Cardiac fibroblast (primary cell): ENCODE measurements around the gene HSP90B1.
A peak's percentile ranks its signal among the peaks of the same experiment; 100 is the strongest.

Experiments
- DNase-seq, 2 donors: peaks; one replicate each; pipeline versions ENCODE4 v3.0.0 to v3.0.0-alpha.2; 2010; ENCODE audit warnings: low read depth in 2 of 2
- H3K4me3 ChIP-seq, 2 donors: replicated peaks in 1 of 2; 1 replicate in 1 of 2; 2 replicates in 1 of 2; pipeline ENCODE4 v1.5.1; 2011; ENCODE audit warnings: low read depth in 2 of 2, low read length in 2 of 2, mild to moderate bottlenecking in 2 of 2, moderate library complexity in 1 of 2
- TF ChIP-seq, protein P1 (sequence below): IDR thresholded peaks from one replicate; pipeline ENCODE4 v1.5.1; 2011; ENCODE audit warnings: low read depth, mild to moderate bottlenecking, low read length, inconsistent platforms

The HSP90B1 gene

DNA sequence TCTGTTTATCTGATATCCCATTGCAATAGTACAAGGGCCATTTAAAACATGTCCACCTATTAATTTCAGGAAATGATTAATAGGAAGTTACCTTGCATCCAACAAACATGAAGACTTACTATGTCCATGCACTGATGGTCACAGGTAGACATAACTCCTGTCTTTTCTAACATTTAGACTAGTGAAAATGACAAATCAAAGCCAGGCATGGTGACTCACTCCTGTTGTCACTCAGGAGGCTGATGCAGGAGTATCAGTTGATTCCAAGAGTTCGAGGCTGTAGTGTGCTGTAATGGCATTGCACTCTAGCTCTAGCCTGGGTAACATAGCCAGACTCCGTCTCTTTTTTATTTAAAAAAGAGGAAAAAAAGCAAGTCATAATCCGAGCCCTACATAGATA lies 14.8 kb downstream of the HSP90B1 start:
- TF ChIP-seq, protein P1, sequence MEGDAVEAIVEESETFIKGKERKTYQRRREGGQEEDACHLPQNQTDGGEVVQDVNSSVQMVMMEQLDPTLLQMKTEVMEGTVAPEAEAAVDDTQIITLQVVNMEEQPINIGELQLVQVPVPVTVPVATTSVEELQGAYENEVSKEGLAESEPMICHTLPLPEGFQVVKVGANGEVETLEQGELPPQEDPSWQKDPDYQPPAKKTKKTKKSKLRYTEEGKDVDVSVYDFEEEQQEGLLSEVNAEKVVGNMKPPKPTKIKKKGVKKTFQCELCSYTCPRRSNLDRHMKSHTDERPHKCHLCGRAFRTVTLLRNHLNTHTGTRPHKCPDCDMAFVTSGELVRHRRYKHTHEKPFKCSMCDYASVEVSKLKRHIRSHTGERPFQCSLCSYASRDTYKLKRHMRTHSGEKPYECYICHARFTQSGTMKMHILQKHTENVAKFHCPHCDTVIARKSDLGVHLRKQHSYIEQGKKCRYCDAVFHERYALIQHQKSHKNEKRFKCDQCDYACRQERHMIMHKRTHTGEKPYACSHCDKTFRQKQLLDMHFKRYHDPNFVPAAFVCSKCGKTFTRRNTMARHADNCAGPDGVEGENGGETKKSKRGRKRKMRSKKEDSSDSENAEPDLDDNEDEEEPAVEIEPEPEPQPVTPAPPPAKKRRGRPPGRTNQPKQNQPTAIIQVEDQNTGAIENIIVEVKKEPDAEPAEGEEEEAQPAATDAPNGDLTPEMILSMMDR = no peak
- no peak for DNase-seq
- no peak overlapping the region for H3K4me3 ChIP-seq

DNA sequence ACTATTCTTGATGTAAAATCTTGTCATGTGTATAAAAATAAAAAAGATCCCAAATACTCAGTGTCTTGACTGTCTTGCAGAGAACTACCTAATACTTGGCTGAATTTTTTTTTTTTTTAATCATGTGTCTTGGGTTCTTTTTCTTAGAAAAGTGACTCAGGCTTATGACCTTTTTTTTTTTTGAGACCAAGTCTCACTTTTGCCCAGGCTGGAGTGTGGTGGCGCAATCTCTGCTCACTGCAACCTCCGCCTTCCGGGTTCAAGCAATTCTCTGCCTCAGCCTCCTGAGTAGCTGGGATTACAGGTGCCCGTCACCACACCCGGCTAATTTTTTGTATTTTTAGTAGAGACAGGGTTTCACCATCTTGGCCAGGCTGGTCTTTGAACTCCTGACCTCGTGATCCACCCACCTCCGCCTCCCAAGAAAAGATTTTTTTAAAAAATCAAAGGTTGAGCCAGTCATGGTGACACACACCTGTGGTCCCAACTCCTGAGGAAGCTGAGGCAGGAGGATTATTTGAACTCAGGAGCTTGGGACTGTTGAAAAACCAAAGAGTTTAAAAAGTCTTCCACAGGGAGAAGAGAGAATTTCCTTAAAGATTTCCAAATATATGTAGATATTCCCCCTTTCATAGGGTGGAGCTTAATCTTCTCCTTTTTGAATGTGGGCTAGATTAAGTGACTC lies 17.8 kb downstream of the HSP90B1 start:
- no peak for DNase-seq
- TF ChIP-seq, protein P1 = no peak
- no peak overlapping the region for H3K4me3 ChIP-seq

GRCh38 chr12:103948746-103949406 lies 18.7 kb downstream of the HSP90B1 start:
- TF ChIP-seq, protein P1 = no peak
- no peak for DNase-seq
- H3K4me3 ChIP-seq = no peak overlapping the region

GRCh38 chr12:103952497-103952896 lies 22.3 kb downstream of the HSP90B1 start:
- H3K4me3 ChIP-seq = no peak overlapping the region
- DNase-seq = no peak
- TF ChIP-seq, protein P1 = no peak

DNA sequence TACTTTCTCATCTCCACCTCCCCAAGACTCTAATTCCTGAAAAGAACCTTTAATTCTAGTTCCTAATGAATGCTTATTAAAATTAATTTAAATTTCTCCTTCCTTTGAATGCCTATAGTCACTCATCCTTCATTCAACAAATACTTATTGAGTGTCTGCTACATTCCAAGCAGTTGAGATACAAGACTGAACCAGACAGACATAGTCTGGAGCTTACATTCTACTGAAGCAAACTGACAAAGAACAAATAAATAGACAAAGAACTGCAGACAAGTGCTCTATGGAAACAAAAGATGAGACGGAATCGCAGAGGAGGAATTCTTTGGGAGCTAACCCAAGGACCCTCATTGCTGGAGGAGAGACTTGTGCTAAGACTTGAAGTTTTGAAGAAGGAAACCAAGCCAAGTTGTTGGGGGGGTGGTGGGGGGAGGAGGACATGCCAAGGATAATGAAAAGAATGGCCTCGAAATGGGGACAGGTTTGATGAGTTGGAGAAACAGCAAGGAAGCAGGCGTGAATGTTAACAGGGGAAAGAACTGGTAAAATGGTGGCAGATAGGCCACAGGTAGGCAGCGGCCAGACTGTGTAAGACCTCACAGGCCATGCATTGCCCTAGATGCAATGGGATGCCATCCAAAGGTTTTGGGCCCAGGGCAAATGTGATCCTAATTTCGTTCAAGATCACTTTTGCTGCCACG lies 25.8 kb downstream of the HSP90B1 start:
- H3K4me3 ChIP-seq = peak overlapping the region; percentile 79 to 84
- TF ChIP-seq, protein P1 = no peak
- DNase-seq = peak in 1 of 2 donors; percentile 32

DNA sequence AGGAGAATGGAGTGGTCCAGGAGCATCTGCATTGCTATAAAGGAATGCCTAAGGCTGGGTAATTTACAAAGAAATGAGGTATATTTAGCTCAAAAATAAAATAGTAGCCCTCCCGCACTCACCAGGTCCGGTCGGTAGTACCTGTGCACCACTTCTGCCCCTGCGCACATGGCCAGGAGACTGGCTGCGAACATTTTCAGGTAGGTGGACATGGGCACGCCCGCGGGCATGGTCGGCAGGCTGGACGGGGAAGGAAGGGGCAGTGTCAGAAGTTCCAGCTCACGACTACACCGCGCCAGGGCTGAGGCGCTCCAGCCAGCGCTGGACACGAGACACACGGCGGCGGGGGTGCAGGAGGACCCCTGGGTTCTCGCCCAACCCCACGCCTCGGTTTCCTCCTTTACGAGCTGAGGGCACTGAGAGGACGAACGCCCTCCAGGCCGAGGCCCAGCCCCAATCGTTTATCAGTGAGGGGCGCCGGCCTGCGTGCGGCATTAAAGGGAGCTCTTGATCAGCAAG lies 26.4 kb downstream of the HSP90B1 start:
- DNase-seq = no peak
- TF ChIP-seq, protein P1 = no peak
- H3K4me3 ChIP-seq = peak overlapping the region; percentile 79 to 84
